Stimulated activated CD8-positive, alpha-beta memory T cell treated with anti-CD3 and anti-CD28 coated beads, Interleukin-2, amount 100 ng/mL, for 48 hours (primary cell): ENCODE measurements around the gene PROK1.
"Not testable (repeated sequence)": the region's sequence is repeated elsewhere in the genome, so short reads cannot be mapped to it uniquely, and the experiment has no call there.

Experiments used
- DNase-seq, 2 donors: peaks; one replicate each; pipeline ENCODE4 v3.0.0-alpha.2; 2020; ENCODE audit warnings: low read depth in 2 of 2

PROK1 gene

DNA sequence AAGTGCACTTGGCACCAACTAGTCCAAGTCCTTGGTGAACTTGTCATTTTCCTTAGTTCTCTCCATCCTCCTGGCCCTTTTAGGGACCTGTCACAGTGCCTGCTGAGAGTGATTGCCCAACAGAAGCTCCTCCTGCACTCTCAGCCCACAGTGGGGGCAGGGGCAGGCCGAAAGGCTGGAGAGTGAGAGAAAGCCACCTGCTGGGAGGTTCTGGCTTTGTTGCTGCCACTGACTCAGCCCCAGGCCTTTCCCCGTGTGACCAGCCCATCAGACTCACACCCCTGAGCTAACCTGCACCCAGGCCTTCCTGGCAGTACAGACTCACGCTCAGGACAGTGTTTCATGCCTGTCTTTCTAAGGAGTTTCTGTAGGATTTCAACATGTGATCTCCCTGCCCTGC lies 17.1 kb upstream of the PROK1 start:
- DNase-seq: no peak

DNA sequence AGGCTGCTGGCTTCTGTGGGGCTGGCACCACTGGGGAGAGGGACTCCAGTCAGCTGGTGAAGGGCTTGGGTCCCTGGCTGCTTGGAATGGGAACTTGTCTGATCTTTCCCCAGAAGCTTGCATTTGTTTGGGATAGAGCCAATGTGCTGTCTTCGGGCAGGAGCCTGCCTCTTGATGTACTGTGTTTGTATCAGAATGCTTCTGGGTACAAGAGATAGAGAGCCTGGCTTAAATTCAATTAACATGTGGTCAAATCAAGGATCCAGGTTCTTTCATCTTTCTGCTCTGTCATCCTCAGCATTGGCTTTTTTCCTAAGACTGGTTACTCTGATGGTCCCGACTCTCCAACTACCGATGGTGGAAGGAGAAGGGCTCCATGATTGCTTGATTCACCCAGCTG lies 16.0 kb upstream of the PROK1 start:
- DNase-seq: no peak

DNA sequence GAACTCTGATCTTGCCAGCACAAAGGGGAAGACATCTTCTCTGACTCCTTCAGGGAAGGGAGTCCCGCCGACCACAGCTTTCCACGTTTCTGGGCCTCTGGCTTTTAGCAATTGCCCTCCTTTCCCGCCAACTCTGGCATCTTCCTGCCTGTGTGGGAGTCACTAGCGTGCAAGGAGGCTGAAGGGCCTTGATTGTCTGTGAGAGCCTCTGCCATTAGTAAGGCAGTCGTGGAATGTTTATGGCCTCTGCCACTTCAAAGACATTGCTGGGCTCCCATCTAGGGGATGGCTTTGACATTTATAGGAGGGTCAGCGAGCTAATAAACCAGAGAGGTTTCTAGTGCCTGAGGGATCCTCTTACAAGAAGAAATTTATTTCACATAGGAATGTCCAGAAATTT lies 14.3 kb upstream of the PROK1 start:
- no peak for DNase-seq

DNA sequence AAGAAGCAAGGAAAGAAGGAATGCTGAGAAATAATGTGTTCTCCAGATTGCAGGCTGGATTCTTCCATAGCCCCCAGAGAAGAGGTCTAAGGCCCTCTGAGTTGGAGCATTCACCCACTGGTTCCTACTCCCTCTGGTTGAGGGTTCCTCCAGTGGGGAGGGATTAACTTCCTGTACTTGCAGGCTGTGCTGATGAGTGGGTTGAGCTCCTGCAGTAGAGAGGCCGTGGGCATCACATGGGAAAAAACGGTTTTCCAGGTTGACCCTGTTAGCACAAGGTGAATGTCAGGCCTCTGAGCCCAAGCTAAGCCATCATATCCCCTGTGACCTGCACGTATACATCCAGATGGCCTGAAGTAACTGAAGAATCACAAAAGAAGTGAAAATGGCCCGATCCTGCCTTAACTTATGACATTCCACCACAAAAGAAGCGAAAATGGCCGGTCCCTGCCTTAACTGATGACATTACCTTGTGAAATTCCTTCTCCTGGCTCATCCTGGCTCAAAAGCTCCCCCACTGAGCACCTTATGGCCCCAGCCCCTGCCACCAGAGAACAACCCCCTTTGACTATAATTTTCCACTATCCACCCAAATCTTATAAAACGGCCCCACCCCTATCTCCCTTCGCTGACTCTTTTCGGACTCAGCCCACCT lies 13.2 kb upstream of the PROK1 start:
- not testable (repeated sequence) for DNase-seq

DNA sequence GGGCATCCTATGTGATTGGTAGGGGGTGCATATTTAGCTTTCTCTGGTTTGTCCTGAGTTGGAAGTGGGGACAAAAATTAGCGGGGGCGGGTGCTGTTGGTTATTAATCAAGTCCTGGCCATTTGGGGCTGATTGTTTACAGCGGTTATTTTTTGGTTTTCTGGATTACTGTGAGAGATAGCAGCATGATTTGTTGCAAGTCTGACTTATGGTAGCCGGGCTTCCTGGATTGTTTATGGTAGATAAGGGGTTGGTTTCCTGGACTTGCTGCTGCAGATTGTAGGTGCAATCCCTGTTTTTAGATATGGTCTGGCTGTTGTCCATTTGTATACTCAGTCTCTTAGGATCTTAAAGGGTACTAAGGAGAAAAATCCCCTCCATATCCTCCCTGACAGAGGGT lies 12.1 kb upstream of the PROK1 start:
- no peak for DNase-seq

DNA sequence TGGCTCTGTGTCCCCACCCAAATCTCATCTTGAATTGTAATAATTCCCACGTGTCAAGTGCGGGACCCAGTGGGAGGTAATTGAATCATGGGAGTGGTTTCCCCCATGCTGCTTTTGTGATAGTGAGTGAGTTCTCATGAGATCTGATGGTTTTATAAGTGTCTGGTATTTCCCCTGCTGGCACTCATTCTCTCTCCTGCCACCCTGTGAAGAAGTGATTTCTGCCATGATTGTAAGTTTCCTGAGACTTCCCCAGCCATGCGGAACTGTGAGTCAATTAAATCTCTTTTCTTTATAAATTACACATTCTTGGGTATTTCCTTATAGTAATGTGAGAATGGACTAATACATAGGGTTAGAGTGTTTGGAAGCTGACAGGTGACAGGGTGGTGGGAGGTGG lies 11.1 kb upstream of the PROK1 start:
- DNase-seq: not testable (repeated sequence)

DNA sequence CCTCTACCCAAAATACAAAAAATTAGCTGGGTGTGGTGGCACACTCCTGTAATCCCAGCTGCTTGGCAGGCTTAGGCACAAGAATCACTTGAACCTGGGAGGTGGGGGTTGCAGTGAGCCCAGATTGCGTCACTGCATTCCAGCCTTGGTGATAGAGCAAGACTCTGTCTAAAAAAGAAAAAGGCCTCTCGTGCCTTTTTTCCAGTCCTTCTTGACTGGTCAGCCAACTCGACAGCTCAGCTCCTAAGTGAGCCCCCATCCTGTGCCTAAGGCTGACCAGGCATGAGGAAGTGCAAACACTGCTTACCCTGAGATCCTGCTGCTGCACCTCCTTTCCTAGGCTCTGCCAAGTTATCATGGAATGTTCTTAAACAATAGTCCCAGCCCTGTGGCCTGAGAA lies 10.1 kb upstream of the PROK1 start:
- no peak for DNase-seq

DNA sequence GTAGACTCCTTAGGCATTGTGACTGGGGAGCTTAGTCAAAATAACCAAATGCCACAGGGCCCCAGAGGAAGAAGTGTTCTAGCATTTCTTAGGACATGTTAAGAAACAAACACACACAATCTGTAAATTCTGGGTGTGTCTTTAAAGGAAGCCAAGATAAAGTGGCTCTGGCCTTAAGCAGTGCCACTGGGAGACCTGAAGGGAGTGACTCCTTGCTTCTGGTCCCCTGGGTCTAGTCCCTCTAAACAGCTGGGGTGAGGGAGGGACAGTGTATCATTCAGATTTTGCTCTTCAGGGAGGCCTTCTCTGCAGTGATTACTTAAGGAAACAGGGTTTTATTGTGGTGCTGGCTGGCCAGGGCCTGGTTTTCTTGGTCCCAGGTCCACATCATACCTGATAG lies 9.1 kb upstream of the PROK1 start:
- DNase-seq: no peak

DNA sequence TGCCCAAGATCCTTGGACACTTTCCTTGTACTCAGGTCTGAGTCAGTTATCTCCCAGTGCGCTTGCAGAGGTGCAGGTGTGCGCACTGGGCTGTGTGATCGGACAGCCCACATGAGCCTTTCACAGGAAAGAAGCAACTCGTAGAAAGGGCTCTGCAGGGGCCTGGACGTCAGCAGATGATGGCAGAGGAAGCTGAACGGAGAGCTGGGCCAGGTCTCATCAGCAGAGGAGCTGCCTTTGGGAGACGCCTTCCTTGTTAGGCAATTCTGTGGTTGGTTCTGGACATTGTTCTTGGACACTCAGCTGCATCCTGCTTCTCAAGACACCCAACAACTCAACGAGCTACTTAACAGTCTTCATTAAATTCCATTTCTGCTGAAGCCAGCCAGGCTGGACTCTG lies 7.5 kb upstream of the PROK1 start:
- no peak for DNase-seq

DNA sequence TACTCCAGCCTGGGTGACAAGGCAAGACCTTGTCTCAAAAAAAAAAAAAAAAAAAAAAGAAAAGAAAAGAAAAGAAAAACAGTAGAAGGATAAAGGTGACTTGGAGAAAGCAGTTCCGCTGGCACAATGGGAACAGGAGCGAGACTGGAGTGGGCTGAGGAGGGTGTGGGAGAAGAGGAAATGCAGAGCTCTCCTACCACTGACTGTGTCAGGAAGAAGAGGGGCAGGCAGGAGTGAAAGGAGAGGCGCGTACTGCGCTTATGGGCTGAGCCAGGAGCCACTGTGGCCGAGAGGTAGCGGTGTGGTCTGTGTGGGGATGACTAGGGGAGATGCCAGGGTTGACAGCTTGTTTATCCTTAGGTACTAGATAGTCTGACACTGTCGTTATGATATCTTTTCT lies 6.4 kb upstream of the PROK1 start:
- no peak for DNase-seq

DNA sequence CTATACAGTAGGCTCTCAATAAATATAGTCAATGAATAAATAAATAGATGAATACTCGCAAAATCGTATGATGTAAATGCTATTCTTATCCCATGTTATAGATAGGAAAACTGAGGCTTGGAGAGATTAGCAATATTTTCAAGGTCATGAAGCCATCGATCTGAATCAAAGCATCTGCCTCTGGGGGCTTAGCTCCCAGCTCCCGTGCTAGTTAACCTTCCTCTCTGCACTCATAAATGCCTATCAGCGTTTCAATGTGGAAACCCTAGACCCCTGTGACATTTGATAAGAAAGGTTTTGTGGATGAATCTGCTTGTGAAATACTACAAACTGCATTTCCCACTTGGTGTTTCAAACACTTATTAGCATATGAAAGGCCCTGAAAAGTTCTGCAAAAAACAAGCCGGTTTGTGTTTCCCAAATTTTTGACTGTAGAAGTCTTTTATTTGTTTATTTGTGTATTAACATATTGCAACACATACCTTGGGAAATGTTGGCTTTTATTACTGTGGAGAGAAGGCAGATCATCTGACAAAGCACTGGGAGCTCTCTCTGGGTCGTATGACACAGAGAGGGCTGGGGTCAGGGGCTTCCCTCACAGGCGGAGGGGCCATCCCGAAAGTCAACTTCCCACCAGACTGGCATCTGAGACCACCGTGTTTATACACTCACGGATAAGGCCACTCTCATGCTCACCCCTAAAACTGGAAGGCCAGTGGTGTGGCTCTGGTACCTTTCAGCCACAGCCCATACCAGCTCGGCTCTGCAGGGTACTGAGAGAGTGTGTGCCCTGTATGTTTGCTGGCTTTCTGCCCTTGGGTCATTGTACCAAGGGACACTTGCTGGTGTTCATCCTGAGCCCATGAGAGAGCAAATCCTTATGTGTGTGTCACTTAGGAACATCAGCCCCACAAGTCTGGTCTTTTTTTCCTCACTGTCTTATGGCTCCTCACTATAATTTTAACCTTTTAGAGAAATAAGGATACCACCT lies 993 bp upstream of the PROK1 start:
- no peak for DNase-seq

DNA sequence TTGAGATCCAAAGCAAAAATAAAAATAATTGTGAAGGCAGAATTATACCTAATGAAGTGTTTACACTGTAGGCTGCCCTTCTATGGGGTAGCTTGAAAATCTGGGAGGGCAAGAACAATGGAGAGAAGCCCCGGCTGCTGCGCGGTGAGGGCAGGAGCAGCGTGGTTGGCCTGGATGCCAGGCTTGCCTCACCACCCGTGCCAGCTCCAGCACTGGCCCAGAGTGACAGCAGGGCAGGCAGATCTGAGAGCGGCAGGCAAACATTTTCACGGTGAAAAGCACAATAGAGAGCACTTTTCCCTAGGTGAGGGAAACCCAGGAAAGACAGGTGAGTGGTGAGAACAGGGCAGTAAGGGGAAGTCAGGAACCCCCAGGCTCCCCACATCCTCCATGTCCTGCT lies 1.4 kb downstream of the PROK1 start:
- no peak for DNase-seq

DNA sequence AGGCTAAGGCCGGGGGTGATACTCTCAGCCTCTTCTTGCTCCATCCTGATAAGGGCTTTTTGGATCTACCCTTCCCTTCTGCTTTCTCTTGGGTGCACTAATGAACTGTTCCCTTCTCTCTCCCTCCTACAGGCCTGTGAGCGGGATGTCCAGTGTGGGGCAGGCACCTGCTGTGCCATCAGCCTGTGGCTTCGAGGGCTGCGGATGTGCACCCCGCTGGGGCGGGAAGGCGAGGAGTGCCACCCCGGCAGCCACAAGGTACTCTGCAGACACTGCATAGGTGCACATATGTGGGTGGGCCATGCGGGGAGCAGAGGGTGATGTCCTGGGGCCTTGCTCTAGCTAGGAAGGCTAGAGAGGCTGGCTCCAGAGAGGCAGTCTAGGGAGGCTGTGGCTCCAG lies 2.9 kb downstream of the PROK1 start:
- DNase-seq: no peak

DNA sequence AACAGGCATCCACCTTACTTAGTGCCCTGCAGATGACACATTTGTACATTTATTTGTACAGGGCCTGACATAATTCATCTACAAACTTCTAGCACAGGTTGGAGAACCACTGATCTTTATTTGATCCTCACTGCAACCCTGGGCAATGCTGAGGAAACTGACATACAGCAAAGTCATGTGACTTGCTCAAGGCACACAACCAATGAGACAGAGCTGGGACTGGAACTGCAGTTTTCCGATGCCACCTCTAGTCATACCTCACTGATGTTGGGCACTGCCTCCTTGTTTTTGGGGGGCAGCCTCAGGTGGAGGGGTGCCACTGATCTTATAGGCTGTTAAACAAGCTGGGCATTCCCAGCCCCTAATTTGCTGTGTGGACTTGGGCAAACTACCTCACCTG lies 3.4 kb downstream of the PROK1 start:
- no peak for DNase-seq

DNA sequence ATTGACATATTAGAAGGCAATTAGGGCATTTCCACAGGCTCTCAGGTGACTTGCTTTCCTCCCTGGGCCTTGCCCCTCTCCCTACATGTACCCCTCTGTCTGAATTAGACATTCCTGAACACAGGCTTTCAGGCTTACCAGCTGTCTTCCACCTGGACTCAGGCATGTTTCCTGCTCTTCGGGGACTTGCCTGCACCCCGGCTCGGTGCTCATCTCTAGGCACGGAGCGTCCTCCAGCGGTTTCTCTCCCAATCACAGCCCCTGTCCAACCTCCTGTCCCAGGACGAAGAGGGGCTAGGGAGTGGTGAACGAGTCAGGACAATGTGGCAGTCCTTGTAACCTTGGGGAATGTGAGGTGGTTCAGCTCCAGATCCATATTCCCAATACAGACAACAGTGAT lies 4.2 kb downstream of the PROK1 start:
- no peak for DNase-seq

DNA sequence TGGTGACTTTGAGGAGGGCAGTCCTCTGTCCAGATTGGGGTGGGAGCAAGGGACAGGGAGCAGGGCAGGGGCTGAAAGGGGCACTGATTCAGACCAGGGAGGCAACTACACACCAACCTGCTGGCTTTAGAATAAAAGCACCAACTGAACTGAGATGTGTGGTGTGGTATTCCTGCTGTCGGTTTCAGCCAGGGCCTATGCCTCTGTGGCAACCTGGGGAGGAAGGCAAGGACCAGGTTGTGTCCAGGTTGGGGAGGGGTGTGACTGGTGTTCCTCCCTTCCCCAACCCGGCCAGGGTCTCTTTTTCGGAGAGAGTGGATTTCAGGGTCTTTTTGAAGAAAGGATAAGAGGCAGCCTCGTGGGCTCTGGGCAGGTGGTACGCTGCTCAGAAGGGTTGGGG lies 6.3 kb downstream of the PROK1 start:
- DNase-seq: no peak

DNA sequence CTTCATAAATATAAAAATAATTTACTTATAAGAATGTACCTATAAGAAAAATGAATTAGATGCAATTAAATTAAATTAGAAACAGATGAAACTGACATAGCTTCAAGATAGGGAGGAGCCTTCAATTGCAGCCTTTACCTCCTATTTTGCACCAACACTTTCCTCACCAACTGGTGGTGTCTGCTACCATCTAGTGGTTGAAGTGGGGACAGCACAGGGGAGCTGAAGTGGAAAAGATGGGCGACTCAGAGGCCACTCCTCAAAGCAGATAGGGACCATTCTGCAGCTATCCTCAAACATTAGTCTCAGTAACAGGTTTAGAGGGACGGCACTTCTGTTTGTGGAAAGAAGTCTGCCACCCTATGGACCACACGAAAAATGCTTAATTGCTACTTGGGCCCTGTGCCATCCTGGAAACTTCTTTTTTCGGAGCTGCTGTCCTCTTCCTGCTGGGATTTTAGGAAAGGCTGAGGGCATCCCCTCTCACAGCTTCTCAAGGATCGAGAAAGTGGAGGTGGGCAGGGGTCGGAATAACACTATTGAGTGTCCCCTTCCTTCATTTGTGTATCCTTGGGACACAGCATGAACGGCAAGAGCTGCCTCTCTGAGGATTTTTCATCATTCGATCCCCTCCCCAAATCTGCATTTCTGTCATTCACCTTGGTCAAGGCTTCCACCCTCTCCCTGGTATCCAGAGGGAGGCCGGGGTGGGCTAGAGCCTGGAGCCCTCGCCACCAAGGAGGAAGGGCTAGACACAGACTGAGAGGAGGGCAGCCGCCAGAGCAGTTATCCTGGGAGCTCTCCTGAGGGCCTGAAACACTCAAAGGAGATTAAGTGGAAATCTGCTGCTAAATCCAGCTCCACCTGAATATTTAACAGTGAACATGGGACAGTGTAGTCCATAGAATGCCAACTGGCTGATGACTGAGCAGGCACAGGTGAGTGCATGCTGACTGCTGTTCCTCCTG lies 9.6 kb downstream of the PROK1 start:
- DNase-seq: peak; percentile 45 to 72

DNA sequence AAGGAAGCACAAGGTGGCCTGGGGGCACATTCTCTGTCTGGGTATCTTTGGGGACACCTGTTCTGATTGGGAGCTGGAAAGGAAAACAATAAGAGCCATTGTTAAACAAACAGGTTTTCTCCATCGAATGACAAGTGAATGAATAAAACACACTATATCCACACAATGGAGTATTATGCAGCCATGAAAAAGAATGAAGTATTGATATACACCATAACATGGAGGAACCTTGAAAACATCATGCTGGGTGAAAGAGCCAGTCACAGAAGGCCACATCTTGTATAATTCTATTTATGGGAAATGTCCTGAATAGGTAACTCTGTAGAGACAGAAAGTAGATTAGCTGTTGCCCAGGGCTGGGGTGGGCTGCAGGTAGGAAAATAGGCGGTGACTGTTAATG lies 11.1 kb downstream of the PROK1 start:
- no peak for DNase-seq

DNA sequence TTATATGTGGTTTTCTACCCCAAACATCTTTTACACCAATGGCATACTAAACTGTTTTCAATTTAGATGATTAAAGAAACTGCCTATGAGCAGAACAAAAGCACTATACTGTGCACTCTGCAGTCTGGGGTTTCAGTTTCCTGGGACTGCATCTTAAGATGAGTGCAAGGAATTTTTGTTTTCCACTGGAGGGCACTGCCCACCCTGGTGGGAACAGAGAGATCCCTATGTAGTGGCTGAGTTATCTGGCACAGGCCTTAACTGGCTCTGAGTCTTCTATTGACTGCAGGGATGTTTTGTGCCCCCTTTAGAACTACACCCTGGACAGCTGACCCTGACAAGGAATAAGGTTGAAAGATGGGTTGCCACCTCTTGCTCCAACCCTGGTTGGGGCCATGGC lies 12.0 kb downstream of the PROK1 start:
- DNase-seq: no peak

DNA sequence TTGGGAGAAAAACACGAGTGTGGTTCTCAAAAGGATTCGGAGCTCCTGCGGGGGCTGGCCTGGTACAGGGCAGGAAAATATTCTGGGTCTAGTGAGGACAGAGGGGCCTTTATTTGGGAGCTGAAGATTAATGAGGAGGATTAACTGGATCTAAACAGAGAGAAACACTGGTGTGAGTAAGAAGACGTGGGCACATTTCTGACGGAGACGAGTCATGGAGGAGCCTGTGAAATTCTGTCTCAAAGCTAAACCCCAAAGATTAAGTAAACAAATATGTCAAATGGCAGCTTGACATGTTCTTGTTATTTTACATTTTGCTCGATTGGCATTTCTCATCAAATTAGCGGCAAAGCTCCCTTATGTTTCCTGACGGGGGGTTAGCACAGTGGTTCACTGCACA lies 12.8 kb downstream of the PROK1 start:
- DNase-seq: no peak

DNA sequence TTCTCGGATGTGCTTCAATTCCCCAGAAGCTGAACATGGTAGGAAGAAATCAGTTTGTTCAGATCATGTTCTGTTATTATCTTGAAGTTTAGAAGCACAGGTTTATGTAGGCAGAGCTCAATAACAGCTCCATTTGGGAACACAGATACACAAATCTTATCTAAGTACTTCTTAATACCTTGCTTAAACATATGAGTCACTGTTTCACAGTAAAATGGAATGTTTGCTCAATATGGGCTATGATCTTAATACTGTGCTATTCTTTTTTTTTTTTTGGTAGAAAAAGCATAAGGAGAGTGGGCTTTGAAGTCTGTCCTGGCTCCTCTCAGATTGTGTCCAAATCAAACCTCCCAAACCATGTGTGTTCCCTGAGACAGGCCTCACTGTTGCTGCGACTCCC lies 13.4 kb downstream of the PROK1 start:
- DNase-seq: no peak
